GM12892 (cell line): ENCODE results near the gene OR2V1.
"Not testable (repeated sequence)": the region's sequence is repeated elsewhere in the genome, so short reads cannot be mapped to it uniquely, and the experiment has no call there.

Experiments used
- POLR2A ChIP-seq: IDR thresholded peaks from 2 replicates; pipeline ENCODE4 v1.6.1; 2011; ENCODE audit warnings: low read depth, low read length, control low read depth
- TAF1 ChIP-seq: IDR thresholded peaks from 2 replicates; pipeline ENCODE4 v1.6.1; 2011; ENCODE audit warnings: low read depth, mild to moderate bottlenecking, control low read depth, low read length, borderline replicate concordance

- not testable (repeated sequence) for TF ChIP-seq TAF1, POLR2A
These were observed 26.8 kb downstream of the OR2V1 start for GRCh38 chr5:181104259-181104568.
